ENCODE measurements around the gene ST3GAL3. TPM values are rescaled to one million over a fixed set of nuclear protein-coding genes. Genes with fewer than 3 reads are reported as not detected.

ST3GAL3 gene
- total and polyA plus RNA-seq, 2 of the 13 experiments (the other 11 are each of a cell fraction or from before 2014, with no cell fraction given), result 5.1 to 8.1 TPM

DNA sequence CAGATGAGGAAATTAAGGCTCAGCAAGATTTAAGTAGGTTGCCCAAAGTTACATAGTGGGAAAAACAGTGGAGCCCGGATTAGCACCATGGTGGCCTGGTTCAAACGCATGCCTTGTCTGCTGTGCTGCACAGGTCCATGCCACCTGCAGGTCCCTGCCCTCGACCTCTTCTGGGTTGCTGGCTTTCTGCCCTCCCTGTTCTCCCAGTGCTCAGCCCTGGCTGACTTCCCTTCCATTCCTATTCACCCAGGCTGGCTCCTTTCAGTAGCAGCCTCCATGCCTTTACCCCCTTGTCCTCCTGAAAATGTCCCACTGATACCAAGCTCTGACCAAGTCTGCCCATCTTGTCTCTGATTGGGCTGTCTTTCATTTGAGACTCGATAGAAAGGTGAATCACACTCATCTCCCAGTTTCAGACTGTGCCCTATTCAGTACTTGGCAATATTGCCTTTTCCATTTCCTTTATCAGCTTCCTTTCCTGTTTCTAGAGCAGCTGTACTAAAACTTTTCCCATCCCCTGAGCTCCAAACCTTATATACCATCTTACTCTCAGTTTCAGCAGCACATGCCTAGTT, 75.8 kb downstream of the ST3GAL3 start (continued):
- TF ChIP-seq ISL2 (CRISPR knock-in tag; IDR thresholded peaks at IDR 0.05) (no peak), NPAS2 (CRISPR knock-in tag; IDR thresholded peaks at IDR 0.05; ENCODE audit: borderline replicate concordance) (no peak)

DNA sequence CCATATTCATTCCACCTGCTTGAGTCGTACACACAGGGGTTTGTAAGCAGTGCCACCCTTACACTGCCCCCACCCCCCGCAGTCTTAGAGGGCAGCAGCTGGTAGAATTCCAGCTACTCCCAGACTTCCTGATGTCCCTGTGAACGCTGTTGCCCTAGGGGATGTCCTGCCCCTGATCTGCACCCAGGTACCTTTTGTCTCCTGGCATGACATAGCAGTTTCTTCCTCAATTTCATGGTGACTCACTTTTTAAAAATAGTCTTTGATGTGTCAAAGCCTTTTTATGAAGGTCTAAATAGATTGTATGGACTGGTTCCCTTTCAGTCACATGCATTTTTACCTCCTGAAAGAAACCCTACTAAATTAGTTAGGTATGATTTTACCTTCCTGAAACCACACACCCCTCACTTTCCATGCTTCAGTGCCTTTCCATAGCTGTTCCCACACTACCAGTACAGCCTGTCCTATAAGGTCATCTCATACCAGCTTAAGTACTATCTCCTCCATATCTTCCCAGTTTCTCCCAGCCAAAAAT, 76.4 kb downstream of the ST3GAL3 start:
- Histone ChIP-seq H3K79me2 (ENCODE audit: insufficient read depth, low read length) (no peaks in the 10 kb centered on the region), H3K9ac (ENCODE audit: insufficient read depth, low read depth, low read length) (no peak overlapping the region), H3K4me2 (ENCODE audit: low read depth, low read length) (no peak overlapping the region), H3K36me3 (replicated peaks in 1 of 2; ENCODE audit: control insufficient read depth in 1 of 2, insufficient read depth in 2 of 2, low read length in 2 of 2) (no peaks in the 10 kb centered on the region), H3K27me3 (ENCODE audit: control insufficient read depth in 1 of 2, insufficient read depth in 2 of 2, low read length in 2 of 2) (no peaks in the 10 kb centered on the region), H3K9me3 (ENCODE audit: low read length) (no peaks in the 10 kb centered on the region), H2AFZ (ENCODE audit: low read length) (no peak overlapping the region), H4K20me1 (ENCODE audit: insufficient read depth, low read length) (no peaks in the 10 kb centered on the region), H3K4me1 (ENCODE audit: insufficient read depth, low read length) (peaks cover 26% of the 10 kb centered on the region), H3K27ac (ENCODE audit: extremely low read length, insufficient read depth, low read length) (no peak overlapping the region), H3K4me3 (replicated peaks in 1 of 3; ENCODE audit: insufficient read depth in 1 of 3, low read depth in 2 of 3, low read length in 3 of 3) (no peak overlapping the region)
- CTCF ChIA-PET (ENCODE audit: low intra/inter-chr PET ratio, low total read pairs), result no interaction called here
- ATAC-seq, result no peak
- intact Hi-C loops (cut with micrococcal nuclease; ENCODE audit: unreplicated experiment) (no loop called here), in situ Hi-C loops (cut with HindIII; ENCODE audit: extremely low pct_ligation_motif_present, low pct_unique_long_range_greater_than_20kb) (no loop called here)
- no peak for DNase-seq (ENCODE audit: low spot score)
- no peak for FAIRE-seq
- no TSS peak for BruUV-seq (replicated peaks)
- TF ChIP-seq ZBTB1 (CRISPR knock-in tag; IDR thresholded peaks at IDR 0.05; ENCODE audit: borderline replicate concordance) (no peak), ZNF629 (CRISPR knock-in tag; conservative IDR thresholded peaks at IDR 0.05) (no peak), ZNF225 (CRISPR knock-in tag; IDR thresholded peaks at IDR 0.05) (no peak), SAP130 (CRISPR knock-in tag; IDR thresholded peaks at IDR 0.05; ENCODE audit: low read depth) (no peak), ZNF616 (CRISPR knock-in tag; IDR thresholded peaks at IDR 0.05; ENCODE audit: low read depth) (no peak), ZFAT (CRISPR knock-in tag; conservative IDR thresholded peaks at IDR 0.05) (no peak), ZNF615 (CRISPR knock-in tag; IDR thresholded peaks at IDR 0.05; ENCODE audit: borderline replicate concordance) (no peak), STAT5B (CRISPR knock-in tag; IDR thresholded peaks at IDR 0.05) (no peak), MTERF4 (CRISPR knock-in tag; IDR thresholded peaks at IDR 0.05) (no peak), ZNF431 (CRISPR knock-in tag; IDR thresholded peaks at IDR 0.05; ENCODE audit: borderline replicate concordance, low read depth) (no peak), ZNF839 (CRISPR knock-in tag; IDR thresholded peaks at IDR 0.05; ENCODE audit: borderline replicate concordance) (no peak), ZNF780A (CRISPR knock-in tag; IDR thresholded peaks at IDR 0.05) (no peak), ATF2 (CRISPR knock-in tag; IDR thresholded peaks at IDR 0.05) (no peak), ZNF879 (CRISPR knock-in tag; IDR thresholded peaks at IDR 0.05) (no peak)
- TF ChIP-seq, protein P1, sequence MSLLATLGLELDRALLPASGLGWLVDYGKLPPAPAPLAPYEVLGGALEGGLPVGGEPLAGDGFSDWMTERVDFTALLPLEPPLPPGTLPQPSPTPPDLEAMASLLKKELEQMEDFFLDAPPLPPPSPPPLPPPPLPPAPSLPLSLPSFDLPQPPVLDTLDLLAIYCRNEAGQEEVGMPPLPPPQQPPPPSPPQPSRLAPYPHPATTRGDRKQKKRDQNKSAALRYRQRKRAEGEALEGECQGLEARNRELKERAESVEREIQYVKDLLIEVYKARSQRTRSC (CRISPR knock-in tag; IDR thresholded peaks at IDR 0.05; ENCODE audit: low read depth), result no peak
- 96% methylated on average over 3 of the region's 3 CpGs for WGBS (ENCODE audit: low lambda C conversion rate)
- POLR2A ChIA-PET, result no interaction called here

Data from HepG2 (cell line).